Astrocyte of the spinal cord (primary cell): ENCODE results near the gene CCDC32.
A peak's percentile ranks its signal among the peaks of the same experiment; 100 is the strongest.

ENCODE experiments used
- DNase-seq: peaks from one replicate; pipeline ENCODE4 v3.0.0; 2011; ENCODE audit warnings: low read depth, low spot score
- H3K4me3 ChIP-seq: 2 replicates; pipeline ENCODE4 v1.5.1; 2011; ENCODE audit warnings: low read depth, mild to moderate bottlenecking, low read length, moderate library complexity
- in situ Hi-C: cut with HindIII; loops from 2 replicates; pipeline ENCODE4 v1.10.0; 2017; ENCODE audit warnings: low sequenced_read_pairs
- TF ChIP-seq, protein P1 (sequence below): IDR thresholded peaks from 2 replicates; pipeline ENCODE4 v1.5.1; 2012; ENCODE audit warnings: low read depth, mild to moderate bottlenecking, low read length, inconsistent platforms

The CCDC32 gene, protein sequence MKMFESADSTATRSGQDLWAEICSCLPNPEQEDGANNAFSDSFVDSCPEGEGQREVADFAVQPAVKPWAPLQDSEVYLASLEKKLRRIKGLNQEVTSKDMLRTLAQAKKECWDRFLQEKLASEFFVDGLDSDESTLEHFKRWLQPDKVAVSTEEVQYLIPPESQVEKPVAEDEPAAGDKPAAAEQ

DNA sequence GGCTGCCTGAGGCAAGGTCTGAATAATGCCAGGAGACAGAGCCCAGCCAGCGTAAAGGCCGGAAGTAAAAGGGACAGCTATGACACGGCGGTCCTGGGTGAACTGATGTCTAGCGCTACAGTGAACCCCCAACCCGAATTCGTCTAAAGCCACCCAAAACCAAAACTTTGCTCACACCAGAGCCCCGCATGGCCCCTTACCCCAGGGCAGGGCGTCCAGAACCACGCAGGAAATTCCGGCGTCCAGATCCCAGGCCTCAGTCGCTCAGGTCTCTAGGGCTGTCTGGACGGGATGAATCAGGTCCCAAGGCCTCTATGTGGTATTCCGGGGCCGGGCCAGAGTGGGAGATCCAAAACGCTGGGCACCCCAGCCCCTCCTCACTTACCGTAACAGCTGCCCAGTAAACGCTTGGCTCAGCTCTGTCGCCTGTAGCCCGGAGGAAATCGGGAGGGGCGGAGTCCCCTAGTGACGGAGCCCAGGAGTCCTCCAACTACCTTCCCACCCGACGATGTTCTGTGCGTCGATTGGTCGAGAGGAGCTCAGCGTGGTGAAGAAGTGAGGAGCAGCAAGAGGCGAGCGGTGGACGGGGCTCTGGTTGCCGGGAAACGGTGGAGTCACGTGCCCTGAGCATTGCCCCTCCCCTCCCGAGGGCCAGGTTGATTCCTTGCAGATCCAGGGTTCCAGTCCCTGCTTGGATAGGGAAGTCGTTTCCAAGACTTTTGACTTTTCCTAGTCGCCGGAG lies at the start of gene CCDC32:
CCDC32 (minus strand) TSS at position 452 of the 742 bp plus-strand sequence. CDS start 2,027 bp downstream, outside the sequence.
- peak within 1 kb of the TSS; percentile 85 for H3K4me3 ChIP-seq
- in situ Hi-C loops = no loop called here
- TF ChIP-seq, protein P1, sequence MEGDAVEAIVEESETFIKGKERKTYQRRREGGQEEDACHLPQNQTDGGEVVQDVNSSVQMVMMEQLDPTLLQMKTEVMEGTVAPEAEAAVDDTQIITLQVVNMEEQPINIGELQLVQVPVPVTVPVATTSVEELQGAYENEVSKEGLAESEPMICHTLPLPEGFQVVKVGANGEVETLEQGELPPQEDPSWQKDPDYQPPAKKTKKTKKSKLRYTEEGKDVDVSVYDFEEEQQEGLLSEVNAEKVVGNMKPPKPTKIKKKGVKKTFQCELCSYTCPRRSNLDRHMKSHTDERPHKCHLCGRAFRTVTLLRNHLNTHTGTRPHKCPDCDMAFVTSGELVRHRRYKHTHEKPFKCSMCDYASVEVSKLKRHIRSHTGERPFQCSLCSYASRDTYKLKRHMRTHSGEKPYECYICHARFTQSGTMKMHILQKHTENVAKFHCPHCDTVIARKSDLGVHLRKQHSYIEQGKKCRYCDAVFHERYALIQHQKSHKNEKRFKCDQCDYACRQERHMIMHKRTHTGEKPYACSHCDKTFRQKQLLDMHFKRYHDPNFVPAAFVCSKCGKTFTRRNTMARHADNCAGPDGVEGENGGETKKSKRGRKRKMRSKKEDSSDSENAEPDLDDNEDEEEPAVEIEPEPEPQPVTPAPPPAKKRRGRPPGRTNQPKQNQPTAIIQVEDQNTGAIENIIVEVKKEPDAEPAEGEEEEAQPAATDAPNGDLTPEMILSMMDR = no peak
- peak; percentile 98 for DNase-seq

DNA sequence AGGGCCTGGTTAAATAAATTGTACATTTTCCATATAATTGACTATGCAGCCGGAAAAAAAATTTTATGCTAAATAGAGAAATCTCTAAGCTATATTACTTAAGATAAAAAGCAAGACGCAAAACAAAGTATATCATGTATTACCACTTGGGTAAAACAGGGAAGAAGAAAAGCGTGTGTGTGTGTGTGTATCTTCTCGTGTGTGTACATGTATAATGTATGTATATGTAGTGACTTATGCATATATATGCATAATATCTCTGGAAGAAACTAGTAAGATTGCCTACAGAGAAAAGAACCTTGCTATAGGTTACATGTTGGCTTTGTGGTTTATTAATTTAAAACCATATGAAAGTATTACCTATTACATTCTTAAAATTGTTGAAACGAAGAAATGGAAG lies 48.2 kb upstream of the CCDC32 start:
- no peak for DNase-seq
- TF ChIP-seq, protein P1 = no peak
- no peak overlapping the region for H3K4me3 ChIP-seq
- in situ Hi-C loops = no loop called here

DNA sequence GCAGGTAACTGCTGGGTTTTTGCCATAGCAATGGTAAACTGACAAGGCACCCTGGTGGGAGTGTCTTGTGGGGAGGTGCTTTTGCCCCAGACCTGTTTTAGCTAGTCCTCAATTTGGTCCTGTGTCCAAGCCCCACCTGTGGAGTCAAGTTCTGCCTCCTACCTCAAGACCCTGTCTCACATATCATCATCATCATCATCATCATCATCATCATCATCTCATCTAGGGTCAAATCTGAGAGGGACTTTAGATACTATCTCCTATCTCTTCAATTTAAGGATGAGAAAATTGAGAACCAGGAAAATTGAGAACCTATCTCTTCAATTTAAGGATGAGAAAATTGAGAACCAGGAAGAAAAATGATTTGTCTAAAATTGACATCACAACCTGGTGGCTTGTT lies 39.1 kb upstream of the CCDC32 start:
- no peak overlapping the region for H3K4me3 ChIP-seq
- TF ChIP-seq, protein P1 = no peak
- in situ Hi-C loops = no loop called here

DNA sequence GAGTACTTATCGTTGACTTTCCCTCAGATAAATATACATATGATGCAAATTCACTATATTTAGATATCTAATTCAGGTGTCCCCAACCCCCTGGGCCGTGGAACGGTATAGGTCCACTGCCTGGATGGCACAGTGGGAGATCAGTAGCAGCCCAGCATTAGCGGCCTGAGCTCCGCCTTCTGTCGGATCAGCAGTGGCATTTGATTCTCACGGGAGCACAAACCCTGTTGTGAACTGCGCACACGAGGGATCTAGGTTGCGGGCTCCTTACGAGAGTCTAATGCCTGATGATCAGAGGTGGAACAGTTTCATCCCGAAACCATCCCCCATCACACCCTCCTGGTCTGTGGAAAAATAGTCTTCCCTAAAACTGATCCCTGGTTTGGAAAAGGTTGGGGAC lies 36.1 kb upstream of the CCDC32 start:
- H3K4me3 ChIP-seq = no peak overlapping the region
- TF ChIP-seq, protein P1 = no peak
- no peak for DNase-seq
- in situ Hi-C loops = no loop called here

More for the DNA sequence above, 39.1 kb upstream of the CCDC32 start:
- DNase-seq = no peak

DNA sequence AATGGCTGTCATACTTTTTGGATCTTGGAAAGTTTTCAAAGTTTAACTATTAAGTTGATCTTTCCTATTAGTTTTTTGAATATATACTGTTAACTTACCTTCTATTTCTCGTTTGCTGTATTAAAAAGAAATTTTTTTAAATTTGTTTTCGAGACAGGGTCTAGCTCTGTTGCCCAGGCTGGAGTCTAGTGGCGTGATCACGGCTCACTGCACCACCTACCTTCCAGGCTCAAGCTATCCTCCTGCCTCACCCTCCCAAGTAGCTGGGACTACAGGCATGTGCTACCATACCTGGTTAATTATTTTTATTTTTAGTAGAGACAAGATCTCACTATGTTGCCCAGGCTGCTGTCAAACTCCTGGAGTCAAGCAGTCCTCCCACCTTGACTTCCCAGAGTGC lies 33.8 kb upstream of the CCDC32 start:
- in situ Hi-C loops = no loop called here
- no peak for DNase-seq
- TF ChIP-seq, protein P1 = no peak
- H3K4me3 ChIP-seq = no peak overlapping the region

DNA sequence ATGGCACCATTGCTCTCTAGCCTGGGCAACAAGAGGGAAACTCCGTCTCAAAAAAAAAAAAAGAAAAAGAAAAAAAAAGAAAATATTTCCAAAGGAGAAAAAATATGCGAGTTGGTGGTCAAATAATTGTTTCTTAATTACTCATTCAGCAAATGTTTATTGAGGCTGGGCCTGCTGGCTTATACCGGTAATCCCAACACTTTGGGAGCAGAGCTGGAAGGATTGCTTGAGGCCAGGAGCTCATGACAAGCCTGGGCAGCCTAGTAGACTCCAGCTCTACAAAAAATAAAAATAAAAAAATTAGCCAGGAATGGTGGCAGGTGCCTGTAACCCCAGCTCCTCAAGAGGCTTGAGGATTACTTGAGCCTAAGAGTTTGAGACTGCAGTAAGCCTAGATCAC lies 33.3 kb upstream of the CCDC32 start:
- in situ Hi-C loops = no loop called here
- H3K4me3 ChIP-seq = no peak overlapping the region
- TF ChIP-seq, protein P1 = no peak
- no peak for DNase-seq
